H1 (cell line): Measurements from ENCODE around the gene NEGR1.

Source experiments
- HDAC2 ChIP-seq, 2 experiments: fragments of 300-600 bp in 1 of 2; sonication (generic) in 1 of 2; IDR thresholded peaks; 2 replicates each; pipeline ENCODE4 v1.6.1; 2011 to 2012; ENCODE audit warnings: low read depth in 2 of 2, low read length in 2 of 2, mild to moderate bottlenecking in 2 of 2, moderate library complexity in 2 of 2, borderline replicate concordance in 1 of 2, inconsistent platforms in 1 of 2
- HDAC6 ChIP-seq: IDR thresholded peaks from one replicate; pipeline ENCODE4 v1.7.1; 2012; ENCODE audit warnings: low read depth, mild to moderate bottlenecking, inconsistent platforms, low read length, moderate library complexity
- POLR2A ChIP-seq, 2 experiments: IDR thresholded peaks; 1 replicate in 1 of 2; 2 replicates in 1 of 2; pipeline ENCODE4 v1.6.1; 2011; ENCODE audit warnings: low read depth in 2 of 2, low read length in 2 of 2, mild to moderate bottlenecking in 2 of 2; ENCODE audit errors: control extremely low read depth in 1 of 2
- RXRA ChIP-seq: IDR thresholded peaks from 2 replicates; pipeline ENCODE4 v1.6.1; 2011; ENCODE audit warnings: low read depth, mild to moderate bottlenecking, low read length, moderate library complexity; ENCODE audit not compliant: insufficient read depth
- TAF1 ChIP-seq: IDR thresholded peaks from 2 replicates; pipeline ENCODE4 v1.6.1; 2011; ENCODE audit warnings: mild to moderate bottlenecking, low read depth, low read length
- USF2 ChIP-seq: IDR thresholded peaks from 2 replicates; pipeline ENCODE4 v1.6.1; 2011; ENCODE audit warnings: low read length, improper control_type of control experiment
- ZNF274 ChIP-seq: IDR thresholded peaks from 2 replicates; pipeline ENCODE4 v1.7.0; 2012; ENCODE audit warnings: low read length, borderline replicate concordance; ENCODE audit errors: extremely low read depth
- TF ChIP-seq, protein P1 (sequence below), 3 experiments: IDR thresholded peaks; 1 replicate in 2 of 3; 2 replicates in 1 of 3; pipeline versions ENCODE4 v1.5.1 to v1.6.1; 2011; ENCODE audit warnings: low read length in 3 of 3, mild to moderate bottlenecking in 3 of 3, inconsistent platforms in 2 of 3, low read depth in 1 of 3, moderate library complexity in 1 of 3; ENCODE audit not compliant: insufficient read depth in 1 of 3; ENCODE audit errors: control extremely low read depth in 1 of 3

DNA sequence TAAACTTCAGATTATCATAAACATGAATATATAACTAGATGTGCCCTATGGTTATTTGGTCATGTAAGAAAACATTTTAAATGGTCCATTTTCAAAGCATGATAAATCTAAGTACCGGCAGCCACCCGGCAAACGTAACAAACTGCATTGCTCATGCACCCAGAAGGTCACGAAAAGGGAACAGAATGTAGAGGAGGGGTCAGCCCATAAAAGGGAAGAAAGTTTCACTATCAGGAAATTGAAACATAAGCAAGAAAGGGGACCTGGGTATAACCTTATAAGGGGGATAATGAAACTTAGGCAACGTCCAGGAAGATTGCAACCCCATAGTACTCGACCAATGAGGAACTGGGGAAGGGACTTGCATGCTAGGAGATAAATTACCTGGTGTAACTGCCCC, 780.3 kb downstream of the NEGR1 start:
- TF ChIP-seq, protein P1, sequence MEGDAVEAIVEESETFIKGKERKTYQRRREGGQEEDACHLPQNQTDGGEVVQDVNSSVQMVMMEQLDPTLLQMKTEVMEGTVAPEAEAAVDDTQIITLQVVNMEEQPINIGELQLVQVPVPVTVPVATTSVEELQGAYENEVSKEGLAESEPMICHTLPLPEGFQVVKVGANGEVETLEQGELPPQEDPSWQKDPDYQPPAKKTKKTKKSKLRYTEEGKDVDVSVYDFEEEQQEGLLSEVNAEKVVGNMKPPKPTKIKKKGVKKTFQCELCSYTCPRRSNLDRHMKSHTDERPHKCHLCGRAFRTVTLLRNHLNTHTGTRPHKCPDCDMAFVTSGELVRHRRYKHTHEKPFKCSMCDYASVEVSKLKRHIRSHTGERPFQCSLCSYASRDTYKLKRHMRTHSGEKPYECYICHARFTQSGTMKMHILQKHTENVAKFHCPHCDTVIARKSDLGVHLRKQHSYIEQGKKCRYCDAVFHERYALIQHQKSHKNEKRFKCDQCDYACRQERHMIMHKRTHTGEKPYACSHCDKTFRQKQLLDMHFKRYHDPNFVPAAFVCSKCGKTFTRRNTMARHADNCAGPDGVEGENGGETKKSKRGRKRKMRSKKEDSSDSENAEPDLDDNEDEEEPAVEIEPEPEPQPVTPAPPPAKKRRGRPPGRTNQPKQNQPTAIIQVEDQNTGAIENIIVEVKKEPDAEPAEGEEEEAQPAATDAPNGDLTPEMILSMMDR (IDR thresholded peaks at IDR 0.05; ENCODE audit: control extremely low read depth in 1 of 3, insufficient read depth in 1 of 3, low read depth in 1 of 3, low read length in 3 of 3) = no peak
- no peak for TF ChIP-seq HDAC2 (IDR thresholded peaks at IDR 0.05; ENCODE audit: borderline replicate concordance in 1 of 2, low read depth in 2 of 2, low read length in 2 of 2)
- TF ChIP-seq ZNF274 = no peak
- TF ChIP-seq POLR2A (IDR thresholded peaks at IDR 0.05; ENCODE audit: control extremely low read depth in 1 of 2, low read depth in 2 of 2, low read length in 2 of 2) = no peak
- no peak for TF ChIP-seq USF2
- TF ChIP-seq RXRA = no peak
- no peak for TF ChIP-seq HDAC6
- no peak for TF ChIP-seq TAF1
